Measurements from ENCODE around the gene RIPPLY3.
A peak's percentile ranks its signal among the peaks of the same experiment; 100 is the strongest.

RIPPLY3 gene

GRCh38 chr21:37006486-37007291, at the start of gene RIPPLY3:
Gene RIPPLY3, plus strand, starts transcription at chr21:37006702. Its CDS starts 71 bp downstream, at chr21:37006773.
- no peak for DNase-seq (ENCODE audit: low read depth in 2 of 2)

GRCh38 chr21:36959020-36959835, 47.3 kb upstream of the RIPPLY3 start:
- DNase-seq (ENCODE audit: low read depth in 2 of 2): no peak

GRCh38 chr21:36960676-36961284, 45.7 kb upstream of the RIPPLY3 start:
- no peak for DNase-seq (ENCODE audit: low read depth in 2 of 2)

GRCh38 chr21:36962098-36962780, 44.3 kb upstream of the RIPPLY3 start:
- no peak for DNase-seq (ENCODE audit: low read depth in 2 of 2)

- no peak for DNase-seq (ENCODE audit: low read depth in 2 of 2)
Observed at GRCh38 chr21:36964398-36964797, 42.1 kb upstream of the RIPPLY3 start.

GRCh38 chr21:36964827-36965719, 41.4 kb upstream of the RIPPLY3 start:
- DNase-seq (ENCODE audit: low read depth in 2 of 2): no peak

- DNase-seq (ENCODE audit: low read depth in 2 of 2): no peak
Observed at GRCh38 chr21:36965720-36966065, 40.8 kb upstream of the RIPPLY3 start.

GRCh38 chr21:36966066-36966820, 40.3 kb upstream of the RIPPLY3 start, which contains the start of gene HLCS:
Gene HLCS, minus strand, starts transcription at chr21:36966669. Its CDS starts 31 bp downstream, at chr21:36966638.
- DNase-seq (ENCODE audit: low read depth in 2 of 2): peak; percentile 44 to 62

- DNase-seq (ENCODE audit: low read depth in 2 of 2): no peak
Observed at GRCh38 chr21:36966821-36967768, 39.4 kb upstream of the RIPPLY3 start.

GRCh38 chr21:36968414-36968813, 38.1 kb upstream of the RIPPLY3 start:
- no peak for DNase-seq (ENCODE audit: low read depth in 2 of 2)

- no peak for DNase-seq (ENCODE audit: low read depth in 2 of 2)
Observed at GRCh38 chr21:36968976-36969375, 37.5 kb upstream of the RIPPLY3 start.

GRCh38 chr21:36973986-36974850, 32.3 kb upstream of the RIPPLY3 start:
- no peak for DNase-seq (ENCODE audit: low read depth in 2 of 2)

- no peak for DNase-seq (ENCODE audit: low read depth in 2 of 2)
Observed at GRCh38 chr21:36974851-36975192, 31.7 kb upstream of the RIPPLY3 start.

- DNase-seq (ENCODE audit: low read depth in 2 of 2): no peak
Observed at GRCh38 chr21:36976228-36976861, 30.2 kb upstream of the RIPPLY3 start.

GRCh38 chr21:36976882-36977651, 29.4 kb upstream of the RIPPLY3 start:
- DNase-seq (ENCODE audit: low read depth in 2 of 2): no peak

- no peak for DNase-seq (ENCODE audit: low read depth in 2 of 2)
Observed at GRCh38 chr21:36980280-36981048, 26.0 kb upstream of the RIPPLY3 start.

All from stimulated activated CD4-positive, alpha-beta T cell treated with anti-CD3 and anti-CD28 coated beads, Interleukin-15, amount 100 ng/mL, for 48 hours (primary cell).